ENCODE data around the gene TAF11L10.
"Not testable (repeated sequence)": the region's sequence is repeated elsewhere in the genome, so short reads cannot be mapped to it uniquely, and the experiment has no call there.

Gene TAF11L10

DNA sequence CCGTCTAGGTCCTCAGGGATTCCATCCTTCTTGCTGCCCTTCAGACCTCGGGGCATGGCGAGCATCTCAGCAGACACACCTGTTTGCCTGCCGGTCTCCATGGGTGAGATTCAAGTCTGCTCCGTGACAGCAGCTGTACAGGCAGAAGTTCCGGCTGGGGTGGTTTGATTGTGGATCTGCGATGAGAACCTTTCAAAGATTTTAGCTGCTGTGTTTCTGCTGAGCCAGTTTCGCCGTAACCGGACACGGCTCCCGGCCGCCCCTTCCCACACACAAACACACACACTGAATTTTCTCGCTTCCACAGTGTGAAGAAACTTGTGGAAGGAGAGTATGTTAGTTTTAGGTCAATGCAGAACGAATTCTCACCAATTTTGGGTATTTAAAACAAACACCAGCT, at the start of gene TAF11L10:
TAF11L10 (minus strand) TSS at position 101 of the 400 bp plus-strand sequence.
- not testable (repeated sequence) for DNase-seq

DNA sequence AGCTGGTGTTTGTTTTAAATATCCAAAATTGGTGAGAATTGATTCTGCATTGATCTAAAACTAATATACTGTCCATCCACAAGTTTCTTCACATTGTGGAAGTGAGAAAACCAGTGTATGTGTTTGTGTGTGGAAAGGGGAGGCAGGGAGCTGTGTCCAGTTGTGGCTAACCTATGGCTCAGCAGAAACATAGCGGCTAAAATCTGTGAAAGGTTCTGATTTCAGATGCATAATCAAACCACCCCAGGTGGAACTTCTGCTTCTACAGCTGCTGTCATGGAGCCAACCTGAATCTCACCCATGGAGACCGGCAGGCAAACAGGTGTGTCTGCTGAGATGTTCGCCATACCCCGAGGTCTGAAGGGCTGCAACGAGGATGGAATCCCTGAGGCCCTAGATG, 36.5 kb upstream of the TAF11L10 start, which contains the start of gene TAF11L14:
TAF11L14 (plus strand) TSS at position 301 of the 400 bp plus-strand sequence.
- no peak for DNase-seq

DNA sequence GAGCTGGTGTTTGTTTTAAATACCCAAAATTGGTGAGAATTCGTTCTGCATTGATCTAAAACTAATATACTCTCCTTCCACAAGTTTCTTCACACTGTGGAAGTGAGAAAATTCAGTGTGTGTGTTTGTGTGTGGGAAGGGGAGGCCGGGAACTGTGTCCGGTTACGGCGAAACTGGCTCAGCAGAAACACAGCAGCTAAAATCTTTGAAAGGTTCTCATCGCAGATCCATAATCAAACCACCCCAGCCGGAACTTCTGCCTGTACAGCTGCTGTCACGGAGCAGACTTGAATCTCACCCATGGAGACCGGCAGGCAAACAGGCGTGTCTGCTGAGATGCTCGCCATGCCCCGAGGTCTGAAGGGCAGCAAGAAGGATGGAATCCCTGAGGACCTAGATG, 34.2 kb upstream of the TAF11L10 start, which contains the start of gene TAF11L13:
TAF11L13 (plus strand) TSS at position 301 of the 400 bp plus-strand sequence.
- not testable (repeated sequence) for DNase-seq

DNA sequence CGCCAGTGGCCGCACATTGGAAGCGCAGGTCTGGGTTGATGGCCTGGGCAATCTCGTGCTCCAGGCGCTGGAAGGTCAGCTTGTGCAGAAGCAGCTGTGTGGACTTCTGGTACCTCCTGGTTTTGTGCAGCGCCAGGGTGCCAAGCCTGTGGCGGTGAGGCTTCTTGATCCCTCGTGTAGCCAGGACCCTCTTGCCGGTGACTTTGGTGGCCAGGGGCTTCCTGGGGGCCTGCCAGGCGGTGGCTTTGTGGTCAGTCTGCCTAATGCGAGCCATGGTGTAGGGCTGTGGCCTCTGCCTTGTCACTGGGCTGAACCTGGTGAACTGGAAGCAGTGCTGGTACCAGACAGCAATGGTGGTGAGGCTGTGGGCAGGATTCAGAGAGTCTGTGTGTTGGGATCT, 28.1 kb upstream of the TAF11L10 start:
- DNase-seq, result no peak

DNA sequence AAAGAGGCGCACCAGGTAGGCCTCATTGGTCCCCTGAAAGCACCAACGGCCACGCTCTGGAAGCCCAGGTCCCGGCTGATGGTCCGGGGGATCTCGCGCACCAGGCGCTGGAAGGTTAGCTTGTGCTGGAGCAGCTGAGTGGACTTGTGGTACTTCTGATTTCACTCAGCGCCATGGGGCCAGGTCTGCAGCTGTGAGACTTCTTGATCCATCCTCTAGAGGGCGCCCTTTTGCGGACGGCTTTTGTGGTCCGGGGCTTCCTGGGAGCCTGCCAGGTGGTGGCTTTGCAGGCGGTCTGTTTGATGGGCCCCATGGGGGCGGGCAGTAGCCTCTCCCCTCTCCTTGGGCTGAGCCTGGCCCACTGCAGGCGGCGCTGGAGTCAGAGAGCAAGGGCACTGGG, 23.0 kb upstream of the TAF11L10 start:
- no peak for DNase-seq

DNA sequence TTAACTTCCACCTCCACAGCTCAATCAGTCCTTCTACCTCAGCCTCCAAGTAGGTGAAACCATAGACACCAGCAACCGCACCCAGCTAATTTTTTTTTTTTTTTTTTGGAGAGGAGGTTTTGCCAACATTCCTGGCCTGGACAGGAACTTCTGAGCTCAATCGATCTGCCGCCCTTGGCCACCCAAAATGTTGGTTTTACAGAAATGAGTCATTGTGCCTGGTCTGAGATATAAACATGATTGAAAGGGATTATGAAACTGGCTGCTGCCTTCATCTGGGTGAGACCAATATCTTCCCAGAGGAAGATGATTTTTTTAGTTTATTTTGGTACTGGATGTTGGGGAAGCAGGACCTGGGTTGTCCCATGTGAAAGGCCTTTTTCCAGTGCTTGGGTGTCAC, 21.7 kb upstream of the TAF11L10 start:
- DNase-seq, result no peak

DNA sequence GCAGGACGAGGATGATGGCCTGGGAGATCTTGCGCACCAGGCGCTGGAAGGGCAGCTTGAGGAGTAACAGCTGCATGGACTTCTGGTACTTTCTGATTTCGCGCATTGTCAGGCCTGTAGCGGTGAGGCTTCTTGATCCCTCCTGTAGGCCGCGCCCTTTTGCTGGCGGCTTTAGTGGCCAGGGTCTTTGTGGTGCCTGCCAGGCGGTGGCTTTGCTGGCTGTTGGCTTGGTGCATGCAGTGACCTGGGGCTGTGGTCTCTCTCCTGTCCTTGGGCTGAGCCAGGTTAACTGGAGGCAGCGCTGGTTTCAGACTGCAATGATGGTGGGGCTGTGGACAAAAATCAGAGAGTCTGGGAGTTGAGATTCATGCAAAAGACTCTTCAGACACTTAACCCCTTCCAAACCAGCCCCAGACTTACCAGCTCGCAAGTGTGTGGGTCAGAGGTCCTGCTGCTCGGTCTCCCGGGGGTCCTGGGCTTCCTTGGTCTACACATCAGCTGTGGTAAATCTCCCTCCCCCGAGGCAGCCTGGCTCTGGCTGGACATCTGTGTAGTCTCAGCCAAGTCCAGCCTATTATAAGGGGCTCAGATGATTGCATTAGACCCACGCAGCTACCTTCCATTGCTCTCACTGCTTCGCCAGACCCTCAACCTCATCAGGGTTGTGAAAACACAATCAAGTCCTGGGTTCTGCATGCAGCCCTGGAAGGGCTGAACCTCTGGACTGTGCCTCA, 17.4 kb upstream of the TAF11L10 start:
- DNase-seq, result no peak

DNA sequence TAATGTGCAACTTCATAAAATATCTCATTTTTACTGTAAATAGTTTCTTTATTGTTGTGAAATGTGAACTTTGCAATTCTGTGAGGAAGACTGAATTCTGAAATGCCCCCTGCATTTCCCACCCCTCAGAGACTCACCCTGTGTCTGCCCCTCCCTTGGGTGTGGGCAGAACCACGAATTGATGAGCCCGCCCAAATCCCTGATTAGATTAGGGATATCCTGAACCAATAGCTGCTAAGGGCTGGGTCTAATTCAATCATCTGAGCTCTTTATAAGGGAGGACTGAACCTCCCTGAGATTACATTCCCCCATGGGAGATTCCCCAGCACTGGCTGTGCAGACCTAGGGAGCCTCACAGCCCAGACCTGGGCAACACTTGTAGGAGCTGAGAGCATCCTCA, 12.5 kb upstream of the TAF11L10 start, which contains the start of gene TAF11L12:
TAF11L12 (plus strand) TSS at position 301 of the 400 bp plus-strand sequence.
- DNase-seq, result not testable (repeated sequence)

DNA sequence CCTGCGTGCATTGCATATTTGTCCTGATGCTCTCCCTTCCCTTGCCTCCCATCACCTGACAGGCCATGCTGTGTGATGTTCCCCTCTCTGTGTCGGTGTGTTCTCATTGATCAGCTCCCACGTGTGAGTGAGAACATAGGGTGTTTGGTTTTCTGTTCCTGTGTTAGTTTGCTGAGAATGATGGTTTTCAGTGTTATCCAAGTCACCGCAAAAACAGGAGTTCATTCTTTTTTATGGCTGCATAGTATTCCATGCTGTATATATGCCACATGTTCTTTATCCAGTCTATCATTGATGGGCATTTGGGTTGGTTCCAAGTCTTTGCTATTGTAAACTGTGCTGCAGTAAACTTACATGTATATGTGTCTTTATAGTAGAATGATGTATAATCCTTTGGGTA, 9.8 kb upstream of the TAF11L10 start:
- DNase-seq, result not testable (repeated sequence)

DNA sequence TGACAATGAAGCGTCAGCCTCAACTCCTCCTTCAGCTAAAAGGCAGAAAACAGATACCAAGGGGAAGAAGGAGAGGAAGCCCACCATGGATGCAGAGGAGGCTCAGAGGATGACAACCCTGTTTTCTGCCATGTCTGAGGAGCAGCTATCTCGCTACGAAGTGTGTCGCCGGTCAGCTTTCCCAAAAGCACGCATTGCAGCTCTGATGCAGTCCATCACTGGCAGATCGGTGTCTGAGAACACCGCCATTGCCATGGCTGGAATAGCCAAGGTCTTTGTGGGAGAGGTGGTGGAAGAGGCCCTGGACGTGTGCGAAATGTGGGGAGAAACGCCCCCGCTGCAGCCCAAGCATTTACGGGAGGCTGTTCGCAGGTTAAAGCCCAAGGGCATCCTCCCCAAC, 7.3 kb upstream of the TAF11L10 start:
- DNase-seq, result no peak

DNA sequence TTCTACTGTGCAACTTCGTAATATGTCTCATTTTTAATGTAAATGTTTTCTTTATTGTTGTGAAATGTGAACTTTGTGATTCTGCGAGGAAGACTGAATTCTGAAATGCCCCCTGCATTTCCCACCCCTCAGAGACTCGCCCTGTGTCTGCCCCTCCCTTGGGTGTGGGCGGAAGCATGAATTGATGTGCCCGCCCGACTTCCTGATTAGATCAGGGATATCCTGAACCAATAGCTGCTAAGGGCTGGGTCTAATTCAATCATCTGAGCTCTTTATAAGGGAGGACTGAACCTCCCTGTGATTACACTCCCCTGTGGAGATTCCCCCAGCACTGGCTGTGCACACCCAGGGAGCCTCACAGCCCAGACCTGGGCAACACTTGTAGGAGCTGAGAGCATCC, 6.3 kb upstream of the TAF11L10 start, which contains the start of gene TAF11L11:
TAF11L11 (plus strand) TSS at position 304 of the 400 bp plus-strand sequence.
- not testable (repeated sequence) for DNase-seq

DNA sequence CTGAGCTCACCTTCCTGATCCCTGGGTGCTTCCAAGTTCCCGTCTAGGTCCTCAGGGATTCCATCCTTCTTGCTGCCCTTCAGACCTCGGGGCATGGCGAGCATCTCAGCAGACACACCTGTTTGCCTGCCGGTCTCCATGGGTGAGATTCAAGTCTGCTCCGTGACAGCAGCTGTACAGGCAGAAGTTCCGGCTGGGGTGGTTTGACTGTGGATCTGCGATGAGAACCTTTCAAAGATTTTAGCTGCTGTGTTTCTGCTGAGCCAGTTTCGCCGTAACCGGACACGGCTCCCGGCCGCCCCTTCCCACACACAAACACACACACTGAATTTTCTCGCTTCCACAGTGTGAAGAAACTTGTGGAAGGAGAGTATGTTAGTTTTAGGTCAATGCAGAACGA, 3.4 kb downstream of the TAF11L10 start, which contains the start of gene TAF11L9:
TAF11L9 (minus strand) TSS at position 140 of the 400 bp plus-strand sequence.
- DNase-seq, result not testable (repeated sequence)

DNA sequence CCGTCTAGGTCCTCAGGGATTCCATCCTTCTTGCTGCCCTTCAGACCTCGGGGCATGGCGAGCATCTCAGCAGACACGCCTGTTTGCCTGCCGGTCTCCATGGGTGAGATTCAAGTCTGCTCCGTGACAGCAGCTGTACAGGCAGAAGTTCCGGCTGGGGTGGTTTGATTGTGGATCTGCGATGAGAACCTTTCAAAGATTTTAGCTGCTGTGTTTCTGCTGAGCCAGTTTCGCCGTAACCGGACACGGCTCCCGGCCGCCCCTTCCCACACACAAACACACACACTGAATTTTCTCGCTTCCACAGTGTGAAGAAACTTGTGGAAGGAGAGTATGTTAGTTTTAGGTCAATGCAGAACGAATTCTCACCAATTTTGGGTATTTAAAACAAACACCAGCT, 6.8 kb downstream of the TAF11L10 start, which contains the start of gene TAF11L8:
TAF11L8 (minus strand) TSS at position 101 of the 400 bp plus-strand sequence.
- DNase-seq, result not testable (repeated sequence)

DNA sequence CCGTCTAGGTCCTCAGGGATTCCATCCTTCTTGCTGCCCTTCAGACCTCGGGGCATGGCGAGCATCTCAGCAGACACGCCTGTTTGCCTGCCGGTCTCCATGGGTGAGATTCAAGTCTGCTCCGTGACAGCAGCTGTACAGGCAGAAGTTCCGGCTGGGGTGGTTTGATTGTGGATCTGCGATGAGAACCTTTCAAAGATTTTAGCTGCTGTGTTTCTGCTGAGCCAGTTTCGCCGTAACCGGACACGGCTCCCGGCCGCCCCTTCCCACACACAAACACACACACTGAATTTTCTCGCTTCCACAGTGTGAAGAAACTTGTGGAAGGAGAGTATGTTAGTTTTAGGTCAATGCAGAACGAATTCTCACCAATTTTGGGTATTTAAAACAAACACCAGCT, 12.0 kb downstream of the TAF11L10 start, which contains the start of gene TAF11L7:
TAF11L7 (minus strand) TSS at position 101 of the 400 bp plus-strand sequence.
- DNase-seq, result not testable (repeated sequence)
